GM19328 (cell line): ENCODE results near the gene BCL2.

Source experiments
- ATAC-seq: cut with Tn5 transposase; IDR thresholded peaks from one replicate; pipeline ENCODE4 v1.9.1; 2021; ENCODE audit warnings: mild to moderate bottlenecking, moderate library complexity; ENCODE audit not compliant: unreplicated experiment

Gene BCL2

GRCh38 chr18:63148449-63149301 is 170.9 kb downstream of the BCL2 start:
- no peak for ATAC-seq

GRCh38 chr18:63147973-63148372 is 171.6 kb downstream of the BCL2 start:
- ATAC-seq: no peak

GRCh38 chr18:63146828-63147409 is 172.7 kb downstream of the BCL2 start:
- no peak for ATAC-seq

GRCh38 chr18:63145851-63146555 is 173.6 kb downstream of the BCL2 start:
- ATAC-seq: no peak

- ATAC-seq: no peak
Observed at GRCh38 chr18:63145166-63145850, 174.3 kb downstream of the BCL2 start.

DNA sequence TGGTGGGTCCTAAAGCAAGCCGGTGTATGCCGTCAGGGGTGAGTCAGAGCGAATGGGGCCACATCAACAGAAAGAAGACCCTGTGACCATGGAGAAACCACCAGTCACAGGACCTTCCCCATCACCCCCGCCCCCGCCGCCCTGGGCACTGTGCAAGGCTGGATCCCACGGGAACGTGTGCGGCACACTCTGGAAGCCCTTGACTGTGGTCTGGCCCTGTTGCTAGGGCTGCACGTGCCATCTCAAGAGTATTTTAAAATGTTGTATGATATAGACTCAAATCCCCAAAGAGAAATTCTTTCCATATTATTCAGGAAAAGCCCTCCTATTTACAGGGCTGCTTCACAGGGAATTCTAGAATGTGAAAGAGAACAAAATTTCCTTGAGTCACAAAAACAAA is 174.8 kb downstream of the BCL2 start:
- ATAC-seq: no peak

- no peak for ATAC-seq
Observed at GRCh38 chr18:63143330-63143771, 176.2 kb downstream of the BCL2 start.

- ATAC-seq: no peak
Observed at GRCh38 chr18:63142594-63143225, 176.9 kb downstream of the BCL2 start.

GRCh38 chr18:63141778-63142176 is 177.8 kb downstream of the BCL2 start:
- ATAC-seq: peak; percentile 43

- no peak for ATAC-seq
Observed at GRCh38 chr18:63140997-63141777, 178.4 kb downstream of the BCL2 start.

GRCh38 chr18:63140038-63140450 is 179.5 kb downstream of the BCL2 start:
- no peak for ATAC-seq

- ATAC-seq: peak; percentile 48
Observed at GRCh38 chr18:63138436-63139340, 180.9 kb downstream of the BCL2 start.

DNA sequence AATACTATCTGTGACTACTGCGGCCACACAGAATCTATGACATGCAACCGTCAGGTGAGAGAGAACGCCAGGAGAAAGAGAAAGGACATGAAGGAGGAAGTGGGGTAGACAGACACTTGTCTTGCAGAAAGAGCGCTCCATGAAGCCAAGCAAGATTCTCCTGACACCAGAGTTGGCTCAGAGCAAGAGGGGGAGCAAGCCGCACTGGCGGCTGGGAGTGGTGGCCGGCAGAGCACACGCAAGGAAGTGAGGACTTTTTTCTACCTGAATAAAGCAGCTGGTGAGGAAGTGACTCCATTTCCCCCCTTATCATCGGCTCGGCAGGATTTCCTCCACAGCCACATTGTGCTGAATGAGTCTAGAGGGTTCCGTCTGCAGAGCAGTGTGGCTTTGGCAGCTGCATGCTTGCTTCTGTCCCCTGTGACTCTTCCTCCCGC is 181.6 kb downstream of the BCL2 start:
- no peak for ATAC-seq

DNA sequence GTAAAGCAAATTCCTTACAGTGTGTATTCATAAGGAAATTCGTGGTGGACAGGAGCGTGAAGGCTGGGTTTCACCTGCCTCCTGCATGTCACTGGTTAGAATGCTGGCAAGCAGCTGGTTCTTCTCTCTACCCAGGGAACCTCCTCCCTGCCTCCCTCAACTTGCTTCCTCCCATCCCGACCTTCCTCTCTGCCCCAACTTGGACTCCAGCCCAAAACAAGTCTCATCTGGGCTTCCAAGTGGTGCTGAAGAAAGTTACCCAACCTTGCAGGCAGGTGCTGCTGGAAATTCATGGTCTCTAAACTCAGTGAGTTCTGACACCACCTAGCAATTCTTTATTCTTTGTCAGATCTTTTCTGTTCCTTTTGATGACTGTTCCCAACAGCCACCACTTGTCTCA is 184.5 kb downstream of the BCL2 start:
- no peak for ATAC-seq

GRCh38 chr18:63132819-63133200 is 186.8 kb downstream of the BCL2 start:
- no peak for ATAC-seq

DNA sequence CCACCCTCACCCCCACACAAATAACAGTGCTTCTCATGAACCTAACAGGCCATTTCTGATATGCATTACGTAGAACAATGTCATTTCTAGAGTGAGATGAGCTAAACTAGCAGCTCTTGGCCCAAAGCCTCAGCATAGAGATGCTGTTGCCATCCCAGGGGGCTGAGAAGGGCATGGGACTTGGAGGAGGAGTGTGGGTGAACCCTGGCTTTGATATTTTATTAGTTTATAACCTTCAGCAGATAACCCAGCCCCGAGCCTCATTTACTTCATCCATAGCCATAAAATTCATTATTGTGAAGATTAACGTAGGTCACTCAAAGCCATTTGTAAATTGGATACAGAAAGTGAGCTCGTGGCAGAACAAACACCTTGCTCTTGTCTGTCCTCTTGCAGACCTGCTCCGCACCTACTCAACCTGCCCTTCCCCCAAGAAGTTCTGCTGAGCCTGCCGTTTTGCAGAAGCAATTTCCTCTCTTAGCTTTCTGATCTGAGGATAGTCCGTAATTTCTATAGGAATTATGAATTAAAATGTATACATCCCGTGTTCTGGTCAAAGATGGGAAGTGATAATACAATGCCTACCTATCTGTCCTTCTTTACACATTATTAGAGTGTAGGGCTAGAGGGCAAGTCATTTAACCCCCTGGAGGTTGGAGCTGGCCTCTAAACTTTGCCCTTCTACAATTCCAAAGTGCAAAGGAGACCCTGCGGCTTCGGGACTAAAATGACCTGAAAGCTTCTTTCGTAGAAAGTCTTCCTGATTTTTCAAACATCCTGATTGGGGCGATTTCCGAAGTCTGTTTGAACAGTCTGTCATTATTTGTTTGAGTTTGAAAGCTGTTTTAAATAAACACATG is 187.4 kb downstream of the BCL2 start:
- ATAC-seq: no peak

DNA sequence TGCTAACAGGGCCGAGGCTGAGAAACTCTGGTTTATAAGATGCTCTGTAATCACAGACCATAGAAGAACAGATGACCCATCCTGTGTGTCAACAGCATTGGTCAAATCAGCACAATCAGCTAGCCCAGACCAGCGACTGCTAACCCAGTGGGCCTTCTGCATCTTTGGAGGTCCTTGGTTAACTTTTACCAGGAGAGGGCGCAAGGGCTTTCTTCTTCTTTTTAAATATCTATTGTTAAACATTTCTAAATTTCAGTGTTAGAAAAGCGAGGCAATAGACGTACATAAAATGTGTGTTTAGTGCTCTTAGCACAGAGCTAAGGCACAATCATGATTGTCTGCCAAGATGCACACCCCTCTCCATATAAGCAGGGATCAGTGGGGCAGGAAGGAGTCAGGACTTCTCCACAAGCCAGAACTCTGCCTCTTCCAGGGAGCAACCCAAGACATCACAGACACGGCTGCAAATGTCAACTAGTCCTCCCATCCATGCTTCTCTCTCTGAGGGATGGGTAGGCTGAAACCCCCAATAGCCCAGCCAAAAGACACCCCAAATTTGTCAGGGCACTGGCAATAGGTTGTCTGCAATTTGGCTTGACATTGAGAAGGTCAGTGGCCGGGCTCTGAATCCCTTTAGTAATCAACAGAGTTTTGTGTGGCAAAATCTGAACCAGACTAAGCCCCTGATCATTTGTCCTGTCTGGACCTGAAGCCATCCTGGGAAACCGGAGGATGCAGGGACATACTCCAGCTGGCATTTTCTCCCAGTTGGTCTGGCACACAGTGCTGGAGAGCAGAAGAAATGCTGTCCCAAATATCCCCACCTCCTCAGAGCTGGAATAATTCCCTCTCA is 188.2 kb downstream of the BCL2 start:
- no peak for ATAC-seq
